Liver (tissue), 9 donors: ENCODE data around the gene HS3ST6. TPM values are rescaled to one million over a fixed set of nuclear protein-coding genes. Genes with fewer than 3 reads are reported as not detected.
A peak's percentile ranks its signal among the peaks of the same experiment; 100 is the strongest.

Source experiments
- DNase-seq: peaks from one replicate; pipeline ENCODE4 v3.0.0-alpha.2; 2017; ENCODE audit warnings: low spot score
- H3K27ac ChIP-seq, 2 donors: one replicate each; pipeline ENCODE4 v1.7.0; 2013; ENCODE audit warnings: inconsistent platforms in 2 of 2, low read length in 2 of 2, control low read depth in 1 of 2, low read depth in 1 of 2, mild to moderate bottlenecking in 1 of 2
- H3K27me3 ChIP-seq, 4 donors: one replicate each; pipeline versions ENCODE4 v1.6.1 to v1.7.0; 2013; ENCODE audit warnings: low read length in 3 of 4, inconsistent platforms in 1 of 4, mild to moderate bottlenecking in 1 of 4, moderate library complexity in 1 of 4; ENCODE audit not compliant: control insufficient read depth in 4 of 4, insufficient read depth in 4 of 4
- H3K36me3 ChIP-seq, 4 donors: one replicate each; pipeline versions ENCODE4 v1.6.1 to v1.7.0; 2013; ENCODE audit warnings: low read length in 3 of 4, mild to moderate bottlenecking in 3 of 4, low read depth in 1 of 4, moderate library complexity in 1 of 4; ENCODE audit not compliant: control insufficient read depth in 4 of 4, insufficient read depth in 3 of 4
- H3K4me1 ChIP-seq, 4 donors: one replicate each; pipeline versions ENCODE4 v1.6.1 to v1.7.0; 2013; ENCODE audit warnings: low read length in 3 of 4, mild to moderate bottlenecking in 3 of 4, moderate library complexity in 1 of 4; ENCODE audit not compliant: control insufficient read depth in 4 of 4, insufficient read depth in 4 of 4
- H3K4me3 ChIP-seq, 3 donors: one replicate each; pipeline versions ENCODE4 v1.6.1 to v1.7.0; 2013; ENCODE audit warnings: low read length in 3 of 3, control low read depth in 1 of 3, low read depth in 1 of 3, mild to moderate bottlenecking in 1 of 3
- H3K9ac ChIP-seq, 2 donors: one replicate each; pipeline ENCODE4 v1.7.0; 2013; ENCODE audit warnings: low read length in 2 of 2, mild to moderate bottlenecking in 2 of 2, moderate library complexity in 2 of 2, control low read depth in 1 of 2, low read depth in 1 of 2
- H3K9me3 ChIP-seq, 4 donors: one replicate each; pipeline versions ENCODE4 v1.6.1 to v1.7.0; 2013; ENCODE audit warnings: low read length in 3 of 4; ENCODE audit not compliant: control insufficient read depth in 4 of 4
- ATF3 ChIP-seq: IDR thresholded peaks from 2 replicates; pipeline ENCODE4 v1.6.1; 2016; ENCODE audit warnings: antibody characterized with exemption
- CTCF ChIP-seq: fragments of 150-350 bp; IDR thresholded peaks from 2 replicates; pipeline ENCODE4 v1.5.1; 2017; ENCODE audit warnings: improper control_type of control experiment, low read depth, low read length; ENCODE audit not compliant: missing input control
- EGR1 ChIP-seq, 2 donors: IDR thresholded peaks; 2 replicates each; pipeline ENCODE4 v1.6.1; 2016 to 2018; ENCODE audit warnings: antibody characterized with exemption in 2 of 2, low read depth in 2 of 2
- FOXA1 ChIP-seq: IDR thresholded peaks from 2 replicates; pipeline ENCODE4 v1.6.1; 2016; ENCODE audit warnings: antibody characterized with exemption
- GABPA ChIP-seq, 2 donors: IDR thresholded peaks in 1 of 2; conservative IDR thresholded peaks in 1 of 2; 2 replicates each; pipeline ENCODE4 v1.6.1; 2016; ENCODE audit warnings: antibody characterized with exemption in 2 of 2, mild to moderate bottlenecking in 1 of 2, moderate library complexity in 1 of 2
- HNF4G ChIP-seq: IDR thresholded peaks from 2 replicates; pipeline ENCODE4 v1.6.1; 2016; ENCODE audit warnings: antibody characterized with exemption
- JUND ChIP-seq, 2 donors: IDR thresholded peaks; 2 replicates each; pipeline ENCODE4 v1.6.1; 2016; ENCODE audit warnings: antibody characterized with exemption in 2 of 2
- MAX ChIP-seq: IDR thresholded peaks from 2 replicates; pipeline ENCODE4 v1.6.1; 2016; ENCODE audit warnings: antibody characterized with exemption
- NR2F2 ChIP-seq: IDR thresholded peaks from 2 replicates; pipeline ENCODE4 v1.6.1; 2016; ENCODE audit warnings: antibody characterized with exemption
- RAD21 ChIP-seq, 2 donors: IDR thresholded peaks; 2 replicates each; pipeline ENCODE4 v1.6.1; 2016; ENCODE audit warnings: antibody characterized with exemption in 2 of 2, mild to moderate bottlenecking in 2 of 2
- REST ChIP-seq: IDR thresholded peaks from 2 replicates; pipeline ENCODE4 v1.6.1; 2016; ENCODE audit warnings: antibody characterized with exemption, mild to moderate bottlenecking
- RXRA ChIP-seq, 2 donors: IDR thresholded peaks; 2 replicates each; pipeline ENCODE4 v1.6.1; 2017 to 2018; ENCODE audit warnings: antibody characterized with exemption in 2 of 2, mild to moderate bottlenecking in 1 of 2
- SP1 ChIP-seq: IDR thresholded peaks from 2 replicates; pipeline ENCODE4 v1.6.1; 2018; ENCODE audit warnings: antibody characterized with exemption, mild to moderate bottlenecking
- YY1 ChIP-seq: IDR thresholded peaks from 2 replicates; pipeline ENCODE4 v1.6.1; 2016; ENCODE audit warnings: antibody characterized with exemption, mild to moderate bottlenecking
- ZBTB33 ChIP-seq: IDR thresholded peaks from 2 replicates; pipeline ENCODE4 v1.6.1; 2016; ENCODE audit warnings: antibody characterized with exemption
- WGBS: extraction: QIAGEN DNeasy Blood & Tissue Kit; methylation state at CpG from one replicate; pipeline ENCODE4 v1.1.7; 2013; 5-methylcytosine and 5-hydroxymethylcytosine counted together
- polyA plus RNA-seq, 2 donors: library from polyadenylated mRNA; stranded (reverse) in 1 of 2; unstranded in 1 of 2; fragments of 200-250 nt in 1 of 2; fragments of >200 nt in 1 of 2; fragmentation: Nextera tagmentation in 1 of 2; extraction: Ambion mirVana in 1 of 2; gene quantifications; one replicate each; pipeline versions ENCODE4 v1.2.1 to v1.2.3, GENCODE V29; 2013 to 2015
- total RNA-seq, 2 donors: library from RNA; depleted of rRNA; stranded (reverse); fragments of >200 nt; gene quantifications; one replicate each; pipeline ENCODE4 v1.2.3, GENCODE V29; 2014
- donor health status: healthy.
- donor health status: healthy.
- donor health status: healthy.
- donor health status: healthy.
- donor health status: healthy.

Gene HS3ST6
- total and polyA plus RNA-seq, 4 donors = not detected

GRCh38 chr16:1919327-1919998 is 1.2 kb upstream of the HS3ST6 start:
- Histone ChIP-seq H3K27ac (no peak overlapping the region), H3K9me3 (no peaks in the 10 kb centered on the region), H3K4me3 (no peak overlapping the region), H3K27me3 (peaks cover 12 to 20% (median 13%) of the 10 kb centered on the region in 4 donors), H3K9ac (no peak overlapping the region), H3K36me3 (no peaks in the 10 kb centered on the region), H3K4me1 (peaks cover 0 to 14% (median 5%) of the 10 kb centered on the region in 4 donors)
- DNase-seq = no peak
- TF ChIP-seq GABPA (IDR thresholded peaks at IDR 0.05 in 1 of 2, conservative IDR thresholded peaks at IDR 0.05 in 1 of 2) (no peak), ATF3 (no peak), CTCF (no peak), NR2F2 (no peak), YY1 (no peak), HNF4G (no peak), REST (no peak), FOXA1 (no peak), RAD21 (IDR thresholded peaks at IDR 0.05) (no peak), MAX (no peak)
- 43% methylated on average over 30 of the region's 30 CpGs for WGBS

GRCh38 chr16:1917665-1918350 is 407 bp downstream of the HS3ST6 start:
- no peak for TF ChIP-seq SP1
- TF ChIP-seq GABPA (IDR thresholded peaks at IDR 0.05 in 1 of 2, conservative IDR thresholded peaks at IDR 0.05 in 1 of 2) = no peak
- TF ChIP-seq RXRA (IDR thresholded peaks at IDR 0.05) = no peak
- TF ChIP-seq ZBTB33 = no peak
- TF ChIP-seq HNF4G = no peak
- no peak for TF ChIP-seq EGR1 (IDR thresholded peaks at IDR 0.05; ENCODE audit: low read depth in 2 of 2)
- no peak for TF ChIP-seq JUND (IDR thresholded peaks at IDR 0.05)
- no peak for DNase-seq
- 3% methylated on average over 81 of the region's 81 CpGs for WGBS
- no peaks in the 10 kb centered on the region for H3K9me3 ChIP-seq
- peaks cover 0 to 14% (median 5%) of the 10 kb centered on the region in 4 donors for H3K4me1 ChIP-seq
- peaks cover 11 to 17% (median 12%) of the 10 kb centered on the region in 4 donors for H3K27me3 ChIP-seq
- no peak overlapping the region for H3K9ac ChIP-seq
- H3K36me3 ChIP-seq = no peaks in the 10 kb centered on the region
- H3K27ac ChIP-seq = no peak overlapping the region
- peak overlapping the region in 1 of 3 donors; percentile 19 for H3K4me3 ChIP-seq
